HepG2 (cell line): ENCODE measurements around the gene PERCC1. TPM values are rescaled to one million over a fixed set of nuclear protein-coding genes. Genes with fewer than 3 reads are reported as not detected.

Experiments used
- ATAC-seq: fragments of 200-7000 bp; cut with Tn5 transposase; 3 replicates; pipeline ENCODE4 v1.9.1; 2020; ENCODE audit warnings: mild to moderate bottlenecking, moderate library complexity
- Bru-seq: library from RNA; stranded (reverse); fragments of 400-500 nt; gene quantifications from one replicate; lab custom pipeline; 2021; lab: Mats Ljungman, UMichigan
- BruChase-seq, 2 experiments: library from RNA; stranded (reverse); fragments of 400-500 nt; gene quantifications; one replicate each; lab custom pipeline; 2021; lab: Mats Ljungman, UMichigan
- BruUV-seq: library from RNA; stranded (reverse); fragments of 400-500 nt; replicated peaks from 2 replicates; lab custom pipeline; 2021; lab: Mats Ljungman, UMichigan
- CTCF ChIA-PET: fragments of 300-600 bp; formaldehyde crosslinking; extraction: SDS; loops from one replicate; lab custom pipeline; 2021; ENCODE audit warnings: low total read pairs, inconsistent platforms, low intra/inter-chr PET ratio; lab: Yijun Ruan, JAX
- POLR2A ChIA-PET: fragments of 350-600 bp; sonication (Branson Sonifier 250); formaldehyde crosslinking; loops from one replicate; lab custom pipeline; 2020; ENCODE audit warnings: antibody characterized with exemption, inconsistent platforms; lab: Yijun Ruan, JAX
- DNase-seq: peaks from one replicate; pipeline ENCODE4 v3.0.0-alpha.2; 2015; ENCODE audit warnings: low spot score
- FAIRE-seq: peaks from 3 replicates; lab custom pipeline; 2011; peaks lifted over from hg19 to GRCh38; lab: Jason Lieb, UNC
- H2AFZ ChIP-seq: one replicate; pipeline ENCODE4 v1.6.1; 2011; ENCODE audit warnings: low read length, inconsistent platforms
- H3K27ac ChIP-seq: fragments of 300-600 bp; 3 replicates; pipeline ENCODE4 v1.8.0; 2011; ENCODE audit warnings: mixed run types, mild to moderate bottlenecking, mixed read lengths, low read length, inconsistent platforms; ENCODE audit not compliant: insufficient read depth; ENCODE audit errors: extremely low read length
- H3K27me3 ChIP-seq, 2 experiments: fragments of 200-600 bp in 1 of 2; 2 replicates in 1 of 2; 3 replicates in 1 of 2; pipeline versions ENCODE4 v1.6.0 to v1.8.0; 2011; ENCODE audit warnings: low read length in 2 of 2, mild to moderate bottlenecking in 2 of 2, moderate library complexity in 2 of 2, inconsistent platforms in 1 of 2; ENCODE audit not compliant: insufficient read depth in 2 of 2, control insufficient read depth in 1 of 2
- H3K36me3 ChIP-seq, 2 experiments: fragments of 200-600 bp in 1 of 2; replicated peaks in 1 of 2; 2 replicates in 1 of 2; 3 replicates in 1 of 2; pipeline versions ENCODE4 v1.5.1 to v1.8.0; 2011; ENCODE audit warnings: low read length in 2 of 2, inconsistent platforms in 1 of 2; ENCODE audit not compliant: insufficient read depth in 2 of 2, control insufficient read depth in 1 of 2
- H3K4me1 ChIP-seq: 2 replicates; pipeline ENCODE4 v1.5.1; 2012; ENCODE audit warnings: low read length, inconsistent platforms; ENCODE audit not compliant: insufficient read depth
- H3K4me2 ChIP-seq: 2 replicates; pipeline ENCODE4 v1.6.0; 2011; ENCODE audit warnings: low read depth, low read length, inconsistent platforms
- H3K4me3 ChIP-seq, 3 experiments: fragments of 200-600 bp in 1 of 3; sonication (generic), shearing (Covaris generic) in 1 of 3; replicated peaks in 1 of 3; 2 replicates each; pipeline ENCODE4 v1.5.1; 2011 to 2016; ENCODE audit warnings: low read length in 3 of 3, inconsistent platforms in 2 of 3, low read depth in 2 of 3, mild to moderate bottlenecking in 2 of 3, control low read depth in 1 of 3, mixed read lengths in 1 of 3; ENCODE audit not compliant: insufficient read depth in 1 of 3
- H3K79me2 ChIP-seq: one replicate; pipeline ENCODE4 v1.6.1; 2011; ENCODE audit warnings: low read length, inconsistent platforms; ENCODE audit not compliant: insufficient read depth
- H3K9ac ChIP-seq: 2 replicates; pipeline ENCODE4 v1.6.0; 2011; ENCODE audit warnings: mild to moderate bottlenecking, low read depth, low read length, inconsistent platforms; ENCODE audit not compliant: insufficient read depth
- H3K9me3 ChIP-seq: 2 replicates; pipeline ENCODE4 v1.5.1; 2012; ENCODE audit warnings: mild to moderate bottlenecking, low read length
- H4K20me1 ChIP-seq: 2 replicates; pipeline ENCODE4 v1.6.0; 2011; ENCODE audit warnings: inconsistent platforms, mild to moderate bottlenecking, low read length, moderate library complexity; ENCODE audit not compliant: insufficient read depth
- ELF3 ChIP-seq: IDR thresholded peaks from 2 replicates; pipeline ENCODE4 v1.6.1; 2016; ENCODE audit warnings: missing genetic modification reagents, missing compliant biosample characterization
- MYC ChIP-seq: sonication (generic); formaldehyde crosslinking; IDR thresholded peaks from 2 replicates; pipeline ENCODE4 v1.9.0; 2021; ENCODE audit warnings: missing genetic modification reagents, borderline replicate concordance
- MYPOP ChIP-seq: sonication (generic); formaldehyde crosslinking; IDR thresholded peaks from 2 replicates; pipeline ENCODE4 v1.8.1; 2023; ENCODE audit warnings: mild to moderate bottlenecking, moderate library complexity, missing genetic modification reagents
- PAWR ChIP-seq: sonication (generic); formaldehyde crosslinking; IDR thresholded peaks from 2 replicates; pipeline ENCODE4 v1.4.0; 2020; ENCODE audit warnings: missing genetic modification reagents, mild to moderate bottlenecking, borderline replicate concordance
- TBX3 ChIP-seq: fragments of 450-650 bp; IDR thresholded peaks from 2 replicates; pipeline ENCODE4 v1.6.1; 2017; ENCODE audit warnings: antibody characterized with exemption, mild to moderate bottlenecking, inconsistent platforms, borderline replicate concordance
- TOE1 ChIP-seq: sonication (generic); formaldehyde crosslinking; IDR thresholded peaks from 2 replicates; pipeline ENCODE4 v1.4.0; 2020; ENCODE audit warnings: mild to moderate bottlenecking, missing genetic modification reagents
- ZBTB26 ChIP-seq: IDR thresholded peaks from 2 replicates; pipeline ENCODE4 v1.6.1; 2016; ENCODE audit warnings: missing compliant biosample characterization, missing genetic modification reagents, borderline replicate concordance
- ZNF253 ChIP-seq: sonication (generic); formaldehyde crosslinking; IDR thresholded peaks from 2 replicates; pipeline ENCODE4 v1.8.0; 2022; ENCODE audit warnings: mild to moderate bottlenecking, missing genetic modification reagents, borderline replicate concordance
- ZNF512 ChIP-seq: sonication (generic); formaldehyde crosslinking; IDR thresholded peaks from 2 replicates; pipeline ENCODE4 v1.4.0; 2020; ENCODE audit warnings: mild to moderate bottlenecking, missing genetic modification reagents
- ZNF564 ChIP-seq: sonication (generic); formaldehyde crosslinking; IDR thresholded peaks from 2 replicates; pipeline ENCODE4 v1.8.1; 2023; ENCODE audit warnings: mild to moderate bottlenecking, missing genetic modification reagents
- WGBS: methylation state at CpG from one replicate; pipeline ENCODE4 v1.1.6; 2017; ENCODE audit warnings: low lambda C conversion rate; 5-methylcytosine and 5-hydroxymethylcytosine counted together
- in situ Hi-C: cut with HindIII; loops from 2 replicates; pipeline ENCODE4 v1.10.0; 2017; ENCODE audit warnings: low pct_unique_long_range_greater_than_20kb; ENCODE audit not compliant: extremely low pct_ligation_motif_present
- intact Hi-C: fragments of 100-400 bp; cut with micrococcal nuclease; formaldehyde crosslinking; loops from one replicate; pipeline ENCODE4 v1.10.0; 2022; ENCODE audit not compliant: unreplicated experiment
- long read RNA-seq, 2 experiments: library from RNA in 1 of 2; library from polyadenylated mRNA in 1 of 2; stranded (forward) in 1 of 2; unstranded in 1 of 2; transcript quantifications; one replicate each; pipeline ENCODE4 v2.0.0, GENCODE V29; 2019 to 2022
- polyA minus RNA-seq, 3 experiments: library from RNA; depleted of rRNA, polyadenylated mRNA; stranded (reverse); fragments of >200 nt; gene quantifications; 2 replicates each; pipeline ENCODE4 v1.2.3, GENCODE V29; 2011; ENCODE audit warnings: low replicate concordance in 1 of 3
- polyA plus RNA-seq, 8 experiments: library from polyadenylated mRNA; depleted of rRNA in 3 of 8; stranded (reverse) in 7 of 8; unstranded in 1 of 8; fragments of >200 nt; fragmentation: Illumina TruSeq in 4 of 8; extraction: Trizol in 4 of 8; gene quantifications; 2 replicates each; pipeline versions ENCODE4 v1.2.1 to v1.2.3, GENCODE V29; 2011 to 2016; ENCODE audit warnings: low read depth in 4 of 8, missing spikeins in 1 of 8, mixed read lengths in 1 of 8; ENCODE audit not compliant: insufficient read depth in 1 of 8
- total RNA-seq, 5 experiments: library from RNA; depleted of rRNA; stranded (reverse); fragments of >200 nt; fragmentation: Illumina TruSeq; extraction: Trizol; gene quantifications; 2 replicates each; pipeline ENCODE4 v1.2.3, GENCODE V29; 2016; ENCODE audit warnings: low read depth in 1 of 5
- TF ChIP-seq, protein P1 (sequence below): sonication (generic); formaldehyde crosslinking; IDR thresholded peaks from 2 replicates; pipeline ENCODE4 v1.5.0; 2020; ENCODE audit warnings: missing genetic modification reagents, mild to moderate bottlenecking, borderline replicate concordance

Gene PERCC1
- total RNA-seq (2016; rRNA removed; fragmentation: Illumina TruSeq; extraction: Trizol), result 0.15 TPM in 1 of 2 replicates, not detected in the other
- total RNA-seq (2016; cell fraction: cytosol; rRNA removed; fragmentation: Illumina TruSeq; extraction: Trizol; ENCODE audit: low read depth), result not detected in 2 replicates
- total RNA-seq (2016; cell fraction: insoluble cytoplasmic fraction; rRNA removed; fragmentation: Illumina TruSeq; extraction: Trizol), result 0.13 TPM in 1 of 2 replicates, not detected in the other
- not detected in 2 replicates for total RNA-seq (2016; cell fraction: membrane; rRNA removed; fragmentation: Illumina TruSeq; extraction: Trizol)
- total RNA-seq (2016; cell fraction: nucleus; rRNA removed; fragmentation: Illumina TruSeq; extraction: Trizol), result not detected in 2 replicates
- polyA plus RNA-seq (2011; rRNA removed), result not detected in 2 replicates
- not detected in 2 replicates for polyA plus RNA-seq (2011; cell fraction: cytosol; rRNA removed)
- not detected in 2 replicates for polyA plus RNA-seq (2011; cell fraction: nucleus; rRNA removed)
- polyA plus RNA-seq (2012), result not detected in 2 replicates
- polyA plus RNA-seq (2016; cell fraction: cytosol; fragmentation: Illumina TruSeq; extraction: Trizol; ENCODE audit: low read depth), result not detected in 2 replicates
- polyA plus RNA-seq (2016; cell fraction: insoluble cytoplasmic fraction; fragmentation: Illumina TruSeq; extraction: Trizol; ENCODE audit: low read depth), result not detected in 2 replicates
- not detected in 2 replicates for polyA plus RNA-seq (2016; cell fraction: membrane; fragmentation: Illumina TruSeq; extraction: Trizol; ENCODE audit: low read depth)
- polyA plus RNA-seq (2016; cell fraction: nucleus; fragmentation: Illumina TruSeq; extraction: Trizol; ENCODE audit: insufficient read depth, low read depth), result not detected in 2 replicates
- polyA minus RNA-seq (2011; rRNA and poly(A)+ RNA removed; ENCODE audit: low replicate concordance), result not detected in 2 replicates
- polyA minus RNA-seq (2011; cell fraction: cytosol; rRNA and poly(A)+ RNA removed), result not detected in 2 replicates
- not detected in 2 replicates for polyA minus RNA-seq (2011; cell fraction: nucleus; rRNA and poly(A)+ RNA removed)
- percentile 17 among the genes with signal in this experiment for Bru-seq, nascent RNA
- BruChase-seq, experiment 1, labeled RNA remaining after a 6-hour chase, result not detected
- BruChase-seq, experiment 2, labeled RNA remaining after a 2-hour chase, result not detected
- long read RNA-seq, experiment 1, result 0 reads
- long read RNA-seq, experiment 2, result 0 reads

- Histone ChIP-seq H3K9me3 (no peaks in the 10 kb centered on the region), H3K4me2 (peak within 1 kb of the TSS; percentile 95), H3K4me3 (peak within 1 kb of the TSS; percentile 45 to 72 (median 48)), H3K9ac (peak within 1 kb of the TSS; percentile 61), H3K27me3 (peaks cover 10 to 41% of the 10 kb centered on the region in 2 experiments), H4K20me1 (no peaks in the 10 kb centered on the region), H3K79me2 (no peaks in the 10 kb centered on the region), H3K36me3 (no peaks in the 10 kb centered on the region), H3K27ac (no peak within 1 kb of the TSS), H2AFZ (no peak within 1 kb of the TSS), H3K4me1 (peaks cover 55% of the 10 kb centered on the region)
- intact Hi-C loops (loop anchor here (2.0 kb wide), 1 partner anchor 44 kb away; the partner anchor contains the start of gene CLCN7), in situ Hi-C loops (no loop called here)
- 0% methylated on average over 6 of the region's 35 CpGs for WGBS
- ChIA-PET POLR2A (interaction anchor here (1.7 to 3.1 kb wide), 2 partner anchors 10 kb away, joined by 6 to 47 read pairs; partner anchors contain the start of gene UQCC4), CTCF (no interaction called here)
- BruUV-seq, result no TSS peak
- DNase-seq, result peak; percentile 87
- peak; percentile 77 for FAIRE-seq
- ATAC-seq, result peak; percentile 79
- TF ChIP-seq ZNF253 (no peak), ZNF512 (CRISPR knock-in tag) (no peak), ELF3 (peak; percentile 20; the same call in 1 of the 2 replicates), TBX3 (peak; percentile 61; the same call in 1 of the 2 replicates), ZBTB26 (CRISPR knock-in tag) (no peak), MYC (peak; percentile 90), ZNF564 (CRISPR knock-in tag) (no peak), MYPOP (CRISPR knock-in tag) (peak; percentile 79; the same call in 1 of the 2 replicates), TOE1 (CRISPR knock-in tag) (no peak), PAWR (CRISPR knock-in tag) (no peak)
- TF ChIP-seq, protein P1, sequence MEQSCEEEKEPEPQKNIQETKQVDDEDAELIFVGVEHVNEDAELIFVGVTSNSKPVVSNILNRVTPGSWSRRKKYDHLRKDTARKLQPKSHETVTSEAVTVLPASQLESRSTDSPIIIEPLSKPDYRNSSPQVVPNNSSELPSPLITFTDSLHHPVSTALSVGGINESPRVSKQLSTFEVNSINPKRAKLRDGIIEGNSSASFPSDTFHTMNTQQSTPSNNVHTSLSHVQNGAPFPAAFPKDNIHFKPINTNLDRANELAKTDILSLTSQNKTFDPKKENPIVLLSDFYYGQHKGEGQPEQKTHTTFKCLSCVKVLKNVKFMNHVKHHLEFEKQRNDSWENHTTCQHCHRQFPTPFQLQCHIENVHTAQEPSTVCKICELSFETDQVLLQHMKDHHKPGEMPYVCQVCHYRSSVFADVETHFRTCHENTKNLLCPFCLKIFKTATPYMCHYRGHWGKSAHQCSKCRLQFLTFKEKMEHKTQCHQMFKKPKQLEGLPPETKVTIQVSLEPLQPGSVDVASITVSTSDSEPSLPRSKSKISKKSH (CRISPR knock-in tag), result no peak
These were observed at the start of gene PERCC1 for GRCh38 chr16:1430759-1431496. Gene PERCC1 (plus strand): TSS chr16:1431078. CDS start chr16:1432594, 1,516 bp downstream.
